ENCODE data around the gene VOPP1.

GRCh38 chr7:55591282-55591931, 19.1 kb upstream of the VOPP1 start:
- TF ChIP-seq CTCF (IDR thresholded peaks at IDR 0.05; ENCODE audit: extremely low read depth in 1 of 2, insufficient read depth in 1 of 2, low read depth in 1 of 2, low read length in 2 of 2) (no peak), POLR2A (IDR thresholded peaks at IDR 0.05; ENCODE audit: low read depth, low read length) (no peak), MYC (IDR thresholded peaks at IDR 0.05; ENCODE audit: low read depth, low read length) (no peak)
